Measurements from ENCODE around the gene TOR1A. TPM values are rescaled to one million over a fixed set of nuclear protein-coding genes. Genes with fewer than 3 reads are reported as not detected.
"Not testable (repeated sequence)": the region's sequence is repeated elsewhere in the genome, so short reads cannot be mapped to it uniquely, and the experiment has no call there.

Gene TOR1A
- total RNA-seq, 3 donors from 2014 or later, result 30.8 to 35.8 (median 35.2) TPM

DNA sequence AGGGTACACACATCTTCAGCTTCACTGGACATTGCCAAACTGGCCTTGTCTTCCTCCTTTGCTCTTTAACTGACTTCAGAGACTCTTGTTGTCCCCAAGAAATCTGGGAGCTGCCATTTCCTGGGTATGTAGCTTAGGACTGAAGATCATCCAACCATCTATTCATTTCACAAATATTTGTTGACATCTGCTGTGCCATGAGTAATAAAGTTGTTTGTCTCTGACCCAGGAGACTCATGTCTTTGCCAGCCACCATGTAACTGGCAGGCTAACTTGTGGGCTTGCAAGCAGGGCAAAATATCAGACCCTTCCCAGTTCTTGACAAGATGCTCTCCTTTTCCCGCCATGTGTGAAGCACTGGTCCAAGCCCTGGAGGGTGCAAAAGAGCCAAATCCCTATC, 38.1 kb downstream of the TOR1A start:
- TF ChIP-seq, protein P1, sequence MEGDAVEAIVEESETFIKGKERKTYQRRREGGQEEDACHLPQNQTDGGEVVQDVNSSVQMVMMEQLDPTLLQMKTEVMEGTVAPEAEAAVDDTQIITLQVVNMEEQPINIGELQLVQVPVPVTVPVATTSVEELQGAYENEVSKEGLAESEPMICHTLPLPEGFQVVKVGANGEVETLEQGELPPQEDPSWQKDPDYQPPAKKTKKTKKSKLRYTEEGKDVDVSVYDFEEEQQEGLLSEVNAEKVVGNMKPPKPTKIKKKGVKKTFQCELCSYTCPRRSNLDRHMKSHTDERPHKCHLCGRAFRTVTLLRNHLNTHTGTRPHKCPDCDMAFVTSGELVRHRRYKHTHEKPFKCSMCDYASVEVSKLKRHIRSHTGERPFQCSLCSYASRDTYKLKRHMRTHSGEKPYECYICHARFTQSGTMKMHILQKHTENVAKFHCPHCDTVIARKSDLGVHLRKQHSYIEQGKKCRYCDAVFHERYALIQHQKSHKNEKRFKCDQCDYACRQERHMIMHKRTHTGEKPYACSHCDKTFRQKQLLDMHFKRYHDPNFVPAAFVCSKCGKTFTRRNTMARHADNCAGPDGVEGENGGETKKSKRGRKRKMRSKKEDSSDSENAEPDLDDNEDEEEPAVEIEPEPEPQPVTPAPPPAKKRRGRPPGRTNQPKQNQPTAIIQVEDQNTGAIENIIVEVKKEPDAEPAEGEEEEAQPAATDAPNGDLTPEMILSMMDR (IDR thresholded peaks at IDR 0.05), result no peak
- Histone ChIP-seq H3K4me3 (no peak overlapping the region), H3K4me1 (ENCODE audit: low read depth) (peaks cover 4% of the 10 kb centered on the region), H3K9me3 (no peaks in the 10 kb centered on the region), H3K36me3 (ENCODE audit: low read depth) (no peaks in the 10 kb centered on the region)
- DNase-seq (no peak), ATAC-seq (no peak)
- intact Hi-C loops (cut with DNase I, micrococcal nuclease), result loop anchor here (5.0 kb wide), 2 partner anchors 44 to 49 kb away; no protein-coding TSS in a partner anchor

DNA sequence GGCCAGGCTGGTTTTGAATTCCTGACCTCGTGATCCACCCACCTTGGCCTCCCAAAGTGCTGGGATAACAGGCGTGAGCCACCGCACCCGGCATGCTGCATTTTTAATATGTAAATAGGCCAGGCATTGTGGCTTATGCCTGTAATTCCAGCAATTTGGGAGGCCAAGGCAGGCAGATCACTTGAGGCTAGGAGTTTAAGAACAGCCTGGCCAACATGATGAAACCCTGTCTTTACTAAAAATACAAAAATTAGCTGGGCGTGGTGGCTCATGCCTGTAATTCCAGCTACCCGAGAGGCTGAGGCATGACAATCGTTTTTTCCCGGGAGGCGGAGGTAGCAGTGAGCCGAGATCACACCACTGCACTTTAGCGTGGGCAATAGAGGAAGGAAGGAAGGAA, 39.0 kb downstream of the TOR1A start:
- not testable (repeated sequence) for ATAC-seq; H3K4me1 ChIP-seq (ENCODE audit: low read depth); H3K9me3 ChIP-seq; H3K36me3 ChIP-seq (ENCODE audit: low read depth); DNase-seq; H3K4me3 ChIP-seq
- intact Hi-C loops (cut with DNase I, micrococcal nuclease), result loop anchor here (5.0 kb wide), 3 partner anchors 43 to 138 kb away; no protein-coding TSS in a partner anchor

DNA sequence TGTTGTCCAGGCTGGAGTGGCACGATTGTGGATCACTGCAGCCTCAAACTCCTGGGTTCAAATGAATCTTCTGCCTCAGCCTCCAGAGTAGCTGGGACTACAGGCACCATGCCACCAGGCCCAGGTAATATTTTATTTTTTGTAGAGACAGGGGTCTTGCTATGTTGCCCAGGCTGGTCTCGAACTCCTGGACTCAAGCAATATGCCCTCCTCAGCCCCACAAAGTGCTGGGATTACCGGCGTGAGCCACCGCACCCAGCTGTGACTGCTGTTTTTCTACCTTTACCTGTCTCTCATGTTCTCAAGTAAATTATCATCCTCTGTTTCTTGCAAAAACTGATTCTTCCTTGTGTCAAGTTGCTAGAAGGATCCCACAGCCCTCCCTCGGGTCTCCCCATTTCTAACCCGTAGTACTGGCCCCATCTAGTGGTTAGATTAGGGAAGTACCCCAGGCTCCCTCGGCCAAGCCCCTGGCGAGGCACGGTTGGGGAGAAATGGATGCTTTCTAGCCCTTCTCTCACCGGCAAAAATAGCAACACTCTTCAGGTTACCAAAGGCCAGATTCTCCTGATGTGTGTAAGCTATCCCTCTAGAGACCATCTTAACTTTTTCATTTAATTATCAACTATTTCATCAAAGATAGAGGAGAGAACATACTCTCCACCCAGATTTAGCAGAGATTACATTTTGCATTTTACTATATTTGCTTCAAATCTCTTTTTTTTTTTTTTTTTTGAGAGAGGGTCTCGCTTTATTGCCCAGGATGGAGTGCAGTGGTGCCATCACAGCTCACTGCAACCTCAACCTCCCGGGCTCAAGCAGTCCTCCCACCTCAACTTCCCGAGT, 40.2 kb downstream of the TOR1A start:
- TF ChIP-seq, protein P1 (IDR thresholded peaks at IDR 0.05), result peak; percentile 67
- no peaks in the 10 kb centered on the region for H3K4me1 ChIP-seq (ENCODE audit: low read depth)
- H3K36me3 ChIP-seq (ENCODE audit: low read depth), result no peaks in the 10 kb centered on the region
- H3K9me3 ChIP-seq, result no peaks in the 10 kb centered on the region
- intact Hi-C loops (cut with DNase I, micrococcal nuclease), result loop anchor here in 1 of 2 donors (5.0 kb wide), 1 partner anchor 136 kb away; no protein-coding TSS in a partner anchor
- H3K4me3 ChIP-seq, result no peak overlapping the region
- ATAC-seq, result peak; percentile 98
- peak in 2 of 3 donors; percentile 65 to 82 for DNase-seq

DNA sequence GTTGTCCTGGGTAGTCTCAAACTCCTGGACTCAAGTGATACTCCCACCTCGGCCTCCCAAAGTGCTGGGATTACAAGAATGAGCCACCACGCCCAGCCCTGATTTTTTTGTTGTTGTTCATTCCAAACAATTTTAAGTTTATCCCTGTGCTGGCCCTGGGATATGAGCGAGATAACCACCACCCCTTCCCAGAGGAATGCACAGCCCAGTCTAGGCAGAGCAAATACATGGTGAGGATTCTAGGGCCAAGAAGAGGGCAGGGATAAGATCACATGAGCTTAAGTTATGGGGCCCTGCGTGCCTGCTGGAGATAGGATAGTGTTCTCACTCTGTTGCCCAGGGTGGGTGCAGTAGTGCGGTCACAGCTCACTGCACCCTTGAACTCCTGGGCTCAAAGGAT, 42.0 kb downstream of the TOR1A start:
- ATAC-seq, result no peak
- Histone ChIP-seq H3K4me1 (ENCODE audit: low read depth) (no peaks in the 10 kb centered on the region), H3K4me3 (no peak overlapping the region), H3K36me3 (ENCODE audit: low read depth) (no peaks in the 10 kb centered on the region), H3K9me3 (no peaks in the 10 kb centered on the region)
- TF ChIP-seq, protein P1 (IDR thresholded peaks at IDR 0.05), result no peak
- intact Hi-C loops (cut with DNase I, micrococcal nuclease), result loop anchor here in 1 of 2 donors (5.0 kb wide), 1 partner anchor 135 kb away; no protein-coding TSS in a partner anchor
- no peak for DNase-seq

DNA sequence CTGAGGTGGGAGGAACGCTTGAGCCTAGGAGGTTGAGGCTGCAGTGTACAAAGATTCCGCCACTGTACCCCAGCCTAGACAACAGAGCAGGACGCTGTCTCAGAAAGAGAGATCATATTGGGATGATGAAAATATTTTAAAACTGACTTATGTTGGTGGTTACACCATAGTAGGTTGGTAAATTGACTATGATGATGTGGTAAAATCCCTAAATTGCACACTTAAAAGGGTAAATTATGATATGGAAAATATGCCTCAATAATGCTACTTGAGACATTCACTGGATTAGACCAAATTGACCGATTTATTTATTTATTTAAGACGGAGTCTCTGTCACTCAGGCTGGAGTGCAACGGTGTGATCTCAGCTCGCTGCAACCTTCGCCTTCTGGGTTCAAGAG, 42.8 kb downstream of the TOR1A start:
- DNase-seq, result no peak

More for the DNA sequence above, 42.8 kb downstream of the TOR1A start:
- ATAC-seq, result no peak
- Histone ChIP-seq H3K4me3 (no peak overlapping the region), H3K4me1 (ENCODE audit: low read depth) (no peaks in the 10 kb centered on the region), H3K9me3 (no peaks in the 10 kb centered on the region), H3K36me3 (ENCODE audit: low read depth) (no peaks in the 10 kb centered on the region)
- TF ChIP-seq, protein P1 (IDR thresholded peaks at IDR 0.05), result no peak
- intact Hi-C loops (cut with DNase I, micrococcal nuclease), result loop anchor here in 1 of 2 donors (5.0 kb wide), 1 partner anchor 134 kb away; no protein-coding TSS in a partner anchor
